SU-DHL-6 (cell line): ENCODE measurements around the gene RBM20.

Experiments used
- CTCF ChIP-seq: fragments of 200-600 bp; sonication (generic); IDR thresholded peaks from one replicate; pipeline ENCODE4 v1.5.1; 2017; ENCODE audit warnings: antibody characterized with exemption, mild to moderate bottlenecking, low read length, moderate library complexity; ENCODE audit not compliant: insufficient read depth, poor library complexity, severe bottlenecking
- EZH2phosphoT487 ChIP-seq: fragments of 200-600 bp; sonication (generic), shearing (Covaris generic); conservative IDR thresholded peaks from 2 replicates; pipeline ENCODE4 v1.6.1; 2018; ENCODE audit warnings: mild to moderate bottlenecking, antibody characterized with exemption, low read length, moderate library complexity, mixed read lengths

- no peak for TF ChIP-seq CTCF
- TF ChIP-seq EZH2phosphoT487, result no peak
Observed at GRCh38 chr10:110699859-110700468, 55.8 kb downstream of the RBM20 start.
